A673 (cell line): Measurements from ENCODE around the gene CYP46A1. TPM values are rescaled to one million over a fixed set of nuclear protein-coding genes. Genes with fewer than 3 reads are reported as not detected.

Experiments used
- BruUV-seq: library from RNA; stranded (reverse); fragments of 400-500 nt; replicated peaks from 2 replicates; lab custom pipeline; 2021; lab: Mats Ljungman, UMichigan
- CTCF ChIA-PET: fragments of 300-600 bp; sonication (Branson Sonifier 250); formaldehyde crosslinking; loops from one replicate; lab custom pipeline; 2022; ENCODE audit warnings: antibody characterized with exemption; lab: Charles Lee
- POLR2A ChIA-PET: fragments of 300-600 bp; sonication (Branson Sonifier 250); formaldehyde crosslinking; loops from one replicate; lab custom pipeline; 2022; ENCODE audit warnings: antibody characterized with exemption; ENCODE audit not compliant: low non-redundant PET; lab: Charles Lee
- DNase-seq: peaks from one replicate; pipeline ENCODE4 v3.0.0-alpha.2; 2015; ENCODE audit warnings: low spot score
- H3K27ac ChIP-seq: fragments of 200-600 bp; sonication (generic); 2 replicates; pipeline ENCODE4 v1.5.1; 2016; ENCODE audit warnings: mixed run types, low read depth, mild to moderate bottlenecking, mixed read lengths, antibody characterized with exemption, low read length; ENCODE audit not compliant: poor library complexity, severe bottlenecking
- H3K27me3 ChIP-seq: fragments of 200-600 bp; sonication (generic); replicated peaks from 2 replicates; pipeline ENCODE4 v1.6.1; 2017; ENCODE audit warnings: mixed run types, low read depth, mild to moderate bottlenecking, mixed read lengths, antibody characterized with exemption, low read length; ENCODE audit not compliant: insufficient read depth, poor library complexity
- H3K36me3 ChIP-seq: fragments of 200-600 bp; sonication (generic); 2 replicates; pipeline ENCODE4 v1.6.1; 2016; ENCODE audit warnings: mixed run types, mild to moderate bottlenecking, mixed read lengths, antibody characterized with exemption, low read length; ENCODE audit not compliant: insufficient read depth, poor library complexity, severe bottlenecking
- H3K4me1 ChIP-seq: fragments of 200-600 bp; sonication (generic); 2 replicates; pipeline ENCODE4 v1.6.1; 2017; ENCODE audit warnings: mixed run types, mild to moderate bottlenecking, mixed read lengths, antibody characterized with exemption, low read length; ENCODE audit not compliant: insufficient read depth, poor library complexity, severe bottlenecking
- H3K4me3 ChIP-seq: fragments of 200-600 bp; sonication (generic); 2 replicates; pipeline ENCODE4 v1.5.1; 2016; ENCODE audit warnings: low read depth, mixed run types, mild to moderate bottlenecking, mixed read lengths, low read length; ENCODE audit not compliant: poor library complexity, severe bottlenecking
- H3K9me3 ChIP-seq: fragments of 200-600 bp; sonication (generic); 2 replicates; pipeline ENCODE4 v1.6.1; 2016; ENCODE audit warnings: mixed run types, low read depth, mild to moderate bottlenecking, mixed read lengths, antibody characterized with exemption, low read length; ENCODE audit not compliant: poor library complexity, severe bottlenecking
- EZH2 ChIP-seq: fragments of 200-600 bp; sonication (generic); IDR thresholded peaks from 2 replicates; pipeline ENCODE4 v1.6.1; 2017; ENCODE audit warnings: borderline replicate concordance, low read depth, mild to moderate bottlenecking, mixed read lengths, antibody characterized with exemption, low read length; ENCODE audit not compliant: poor library complexity, severe bottlenecking
- intact Hi-C: fragments of 100-400 bp; cut with micrococcal nuclease; formaldehyde crosslinking; loops from one replicate; pipeline ENCODE4 v1.10.0; 2022; ENCODE audit not compliant: unreplicated experiment
- total RNA-seq: library from RNA; stranded (reverse); gene quantifications from 2 replicates; pipeline ENCODE4 v1.2.3, GENCODE V29; 2021
- TF ChIP-seq, protein P1 (sequence below): fragments of 300-800, 200-600 bp; sonication (generic); conservative IDR thresholded peaks from 2 replicates; pipeline ENCODE4 v1.5.1; 2017; ENCODE audit warnings: low read depth, mild to moderate bottlenecking, antibody characterized with exemption, low read length, moderate library complexity, mixed read lengths

The CYP46A1 gene
- total RNA-seq, 1 experiment from 2014 or later: not detected

DNA sequence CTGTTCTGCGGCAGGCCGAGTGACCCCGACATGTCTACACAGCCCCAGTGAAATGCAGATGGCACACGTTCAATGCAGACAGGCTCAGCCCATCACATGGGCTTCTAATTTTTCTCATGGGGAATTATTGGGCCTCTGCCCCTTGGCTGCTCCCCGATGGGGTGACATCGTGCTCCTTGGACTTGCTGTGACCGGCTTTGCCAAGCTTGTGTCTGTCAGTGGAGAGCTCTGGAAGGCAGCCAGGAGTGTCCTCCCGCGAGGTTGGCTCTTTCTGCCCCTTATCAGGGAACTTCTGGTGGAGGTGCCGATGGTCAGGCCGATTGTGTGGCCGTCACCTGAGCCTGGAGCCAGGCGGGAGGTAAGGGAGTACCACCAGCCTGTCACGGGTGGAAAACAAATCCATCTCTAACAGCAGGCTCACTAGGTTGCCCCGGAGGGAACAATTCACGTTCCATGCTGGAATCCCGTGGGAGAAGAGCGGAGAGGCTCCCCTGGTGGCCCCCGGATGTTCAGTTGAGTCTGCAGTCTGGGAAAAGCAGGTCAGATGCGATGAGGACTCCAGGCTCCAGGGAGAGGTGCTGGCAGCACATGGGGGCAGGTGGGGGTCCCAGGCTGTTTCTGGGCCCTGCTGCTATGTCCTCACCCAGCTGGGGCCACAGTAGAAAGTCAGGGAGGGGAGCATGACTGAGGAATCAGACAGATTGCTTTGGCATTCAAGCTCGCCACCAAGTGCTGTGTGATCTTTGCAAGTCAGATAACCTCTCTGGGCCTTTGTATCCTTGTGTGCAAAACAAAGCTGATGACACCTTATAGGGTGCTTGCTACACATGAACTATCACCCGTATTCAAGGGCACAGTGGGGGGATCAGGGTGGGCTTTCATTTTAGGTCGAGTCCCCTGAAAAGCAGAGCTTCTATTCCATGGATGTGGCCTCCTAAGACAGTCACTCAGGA, 65.9 kb downstream of the CYP46A1 start:
- TF ChIP-seq, protein P1, sequence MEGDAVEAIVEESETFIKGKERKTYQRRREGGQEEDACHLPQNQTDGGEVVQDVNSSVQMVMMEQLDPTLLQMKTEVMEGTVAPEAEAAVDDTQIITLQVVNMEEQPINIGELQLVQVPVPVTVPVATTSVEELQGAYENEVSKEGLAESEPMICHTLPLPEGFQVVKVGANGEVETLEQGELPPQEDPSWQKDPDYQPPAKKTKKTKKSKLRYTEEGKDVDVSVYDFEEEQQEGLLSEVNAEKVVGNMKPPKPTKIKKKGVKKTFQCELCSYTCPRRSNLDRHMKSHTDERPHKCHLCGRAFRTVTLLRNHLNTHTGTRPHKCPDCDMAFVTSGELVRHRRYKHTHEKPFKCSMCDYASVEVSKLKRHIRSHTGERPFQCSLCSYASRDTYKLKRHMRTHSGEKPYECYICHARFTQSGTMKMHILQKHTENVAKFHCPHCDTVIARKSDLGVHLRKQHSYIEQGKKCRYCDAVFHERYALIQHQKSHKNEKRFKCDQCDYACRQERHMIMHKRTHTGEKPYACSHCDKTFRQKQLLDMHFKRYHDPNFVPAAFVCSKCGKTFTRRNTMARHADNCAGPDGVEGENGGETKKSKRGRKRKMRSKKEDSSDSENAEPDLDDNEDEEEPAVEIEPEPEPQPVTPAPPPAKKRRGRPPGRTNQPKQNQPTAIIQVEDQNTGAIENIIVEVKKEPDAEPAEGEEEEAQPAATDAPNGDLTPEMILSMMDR: no peak
- no peak for TF ChIP-seq EZH2
- H3K4me1 ChIP-seq: peaks cover 5% of the 10 kb centered on the region
- intact Hi-C loops: no loop called here
- no peak for DNase-seq
- H3K27me3 ChIP-seq: no peaks in the 10 kb centered on the region
- no TSS peak for BruUV-seq
- ChIA-PET CTCF (no interaction called here), POLR2A (no interaction called here)
- no peaks in the 10 kb centered on the region for H3K36me3 ChIP-seq
- no peaks in the 10 kb centered on the region for H3K9me3 ChIP-seq
- no peak overlapping the region for H3K27ac ChIP-seq
- H3K4me3 ChIP-seq: no peak overlapping the region

DNA sequence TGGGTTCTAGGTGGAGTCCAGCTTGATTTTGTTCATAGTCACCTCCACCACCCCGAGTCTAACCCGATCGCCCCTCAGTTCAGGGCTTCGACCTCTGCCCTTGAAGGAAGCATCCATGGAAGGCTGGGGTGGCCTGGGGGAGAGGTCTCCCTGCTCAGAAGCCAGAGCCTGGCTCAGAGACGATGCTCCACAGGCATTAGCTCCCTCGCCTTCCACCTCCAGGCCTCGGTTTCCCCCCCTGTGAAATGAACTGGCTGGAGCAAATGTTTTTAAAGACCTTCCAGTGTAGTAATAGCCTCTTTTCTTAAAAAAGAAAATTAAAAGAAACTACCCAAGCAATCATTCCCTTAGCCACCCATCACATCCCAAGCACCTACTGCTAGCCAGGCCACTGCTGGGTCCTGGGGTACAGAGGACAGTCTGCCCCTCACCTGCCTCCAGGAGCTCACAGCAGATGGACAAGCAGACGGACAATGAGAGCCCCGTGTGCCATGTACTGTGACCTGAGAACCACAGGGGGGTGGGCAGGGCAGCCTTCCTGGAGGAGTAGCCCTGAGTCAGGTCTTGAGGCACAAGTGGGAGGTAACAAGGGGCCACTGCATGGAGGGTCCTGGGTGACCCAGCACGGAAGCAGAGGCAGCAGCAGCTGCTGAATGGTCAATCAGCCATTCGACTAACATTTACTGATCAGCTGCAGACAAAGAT, 66.8 kb downstream of the CYP46A1 start:
- peaks cover 5% of the 10 kb centered on the region for H3K4me1 ChIP-seq
- no peak overlapping the region for H3K4me3 ChIP-seq
- ChIA-PET POLR2A (no interaction called here), CTCF (no interaction called here)
- no peak overlapping the region for H3K27ac ChIP-seq
- intact Hi-C loops: no loop called here
- H3K9me3 ChIP-seq: no peaks in the 10 kb centered on the region
- DNase-seq: no peak
- no peaks in the 10 kb centered on the region for H3K27me3 ChIP-seq
- H3K36me3 ChIP-seq: no peaks in the 10 kb centered on the region
- TF ChIP-seq EZH2: no peak
- TF ChIP-seq, protein P1: no peak
- no TSS peak for BruUV-seq

DNA sequence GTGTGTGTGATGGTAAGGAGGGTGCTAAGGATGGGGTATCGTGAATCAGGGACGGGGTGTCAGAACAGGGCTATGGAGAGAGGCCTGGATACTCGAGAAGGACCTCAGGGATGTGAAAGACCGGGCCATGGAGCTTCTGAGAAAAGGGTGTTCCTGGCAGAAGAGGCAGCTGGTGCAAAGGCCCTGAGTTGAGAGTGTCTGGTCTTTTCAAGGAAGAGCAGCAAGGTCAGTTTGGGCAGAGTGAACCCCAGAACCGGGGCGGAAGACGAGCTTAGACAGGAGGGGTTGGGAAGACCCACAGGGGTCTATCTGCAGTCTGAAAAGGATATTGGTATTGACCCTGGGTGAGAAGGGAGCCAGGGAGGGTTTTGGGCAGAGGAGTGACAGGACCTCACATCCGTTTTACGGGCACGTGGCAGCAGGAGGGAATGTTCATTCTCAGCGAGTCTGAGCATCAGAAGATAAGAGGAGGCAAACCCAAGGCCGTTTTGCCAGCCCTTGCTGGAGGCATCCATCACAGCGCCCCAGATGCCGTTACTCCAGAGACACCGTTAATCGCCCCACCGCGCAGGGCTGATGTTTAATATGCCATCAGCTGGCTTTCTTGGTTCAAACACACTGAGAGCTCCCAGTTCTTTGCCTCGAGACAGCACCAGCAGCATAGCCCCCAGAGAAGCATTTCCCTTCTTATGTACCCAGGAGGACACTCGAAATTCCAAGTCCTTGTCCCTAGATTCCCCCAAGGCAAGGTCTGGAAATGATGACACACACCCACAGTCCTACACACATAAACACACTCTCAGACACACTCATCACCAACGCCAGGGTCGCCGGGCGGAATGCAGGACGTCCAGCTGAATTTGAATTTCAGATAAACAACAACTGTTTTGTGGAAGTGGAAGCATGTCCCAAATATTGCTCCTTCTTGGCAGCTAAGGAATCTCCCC, 67.7 kb downstream of the CYP46A1 start:
- intact Hi-C loops: no loop called here
- peaks cover under 1% of the 10 kb centered on the region for H3K4me1 ChIP-seq
- no TSS peak for BruUV-seq
- TF ChIP-seq EZH2: no peak
- TF ChIP-seq, protein P1: no peak
- ChIA-PET CTCF (no interaction called here), POLR2A (no interaction called here)
- H3K36me3 ChIP-seq: no peaks in the 10 kb centered on the region
- DNase-seq: no peak
- H3K9me3 ChIP-seq: no peaks in the 10 kb centered on the region
- no peak overlapping the region for H3K27ac ChIP-seq
- H3K27me3 ChIP-seq: no peaks in the 10 kb centered on the region
- no peak overlapping the region for H3K4me3 ChIP-seq
